Measurements from ENCODE around the gene NATD1.
"Not testable (repeated sequence)": the region's sequence is repeated elsewhere in the genome, so short reads cannot be mapped to it uniquely, and the experiment has no call there.

NATD1 gene

DNA sequence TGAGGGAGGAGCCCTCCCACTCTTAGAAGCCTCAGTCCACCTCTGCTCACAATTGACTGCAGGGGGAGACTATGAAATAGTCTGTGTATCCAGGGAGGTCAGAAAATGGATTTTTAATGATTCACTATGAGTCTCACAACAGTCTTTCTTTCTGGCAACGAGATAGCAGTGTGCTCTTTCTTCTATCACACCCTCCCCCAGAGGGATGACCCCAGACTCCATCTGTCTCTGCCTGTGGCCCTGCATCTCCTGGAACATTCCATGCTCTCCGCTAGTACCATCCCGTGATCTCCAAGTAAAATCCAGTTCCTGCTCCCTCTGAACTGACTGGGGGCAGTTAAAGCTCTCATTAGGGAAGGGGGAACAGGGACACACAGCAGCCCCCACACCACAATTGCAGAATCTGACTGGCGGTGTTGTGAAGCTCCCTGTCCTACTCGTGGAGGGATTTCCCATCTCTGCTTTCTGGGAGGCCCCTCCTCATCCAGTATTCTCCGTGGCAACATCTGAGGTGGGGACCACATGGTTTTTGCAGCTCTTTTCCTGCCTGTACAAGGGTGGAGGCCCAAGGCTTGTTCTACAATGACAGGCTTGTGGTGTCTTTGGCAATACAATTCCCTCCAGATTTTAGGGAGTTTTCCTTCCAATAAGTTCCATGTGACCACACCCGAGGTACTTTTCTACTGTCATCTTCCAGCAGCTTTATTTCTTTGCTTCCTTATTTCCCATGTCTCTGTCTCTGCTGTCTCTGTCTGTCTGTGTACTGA is 19.4 kb downstream of the NATD1 start:
- H3K4me3 Mint-ChIP-seq = no peak overlapping the region
- no peak overlapping the region for H3K27ac Mint-ChIP-seq
- peaks cover 15% of the 10 kb centered on the region for H3K36me3 Mint-ChIP-seq (ENCODE audit: low read depth)
- H3K27me3 Mint-ChIP-seq (ENCODE audit: low read depth, poor library complexity) = no peaks in the 10 kb centered on the region
- peaks cover 20% of the 10 kb centered on the region for H3K9me3 Mint-ChIP-seq
- TF ChIP-seq, protein P1, sequence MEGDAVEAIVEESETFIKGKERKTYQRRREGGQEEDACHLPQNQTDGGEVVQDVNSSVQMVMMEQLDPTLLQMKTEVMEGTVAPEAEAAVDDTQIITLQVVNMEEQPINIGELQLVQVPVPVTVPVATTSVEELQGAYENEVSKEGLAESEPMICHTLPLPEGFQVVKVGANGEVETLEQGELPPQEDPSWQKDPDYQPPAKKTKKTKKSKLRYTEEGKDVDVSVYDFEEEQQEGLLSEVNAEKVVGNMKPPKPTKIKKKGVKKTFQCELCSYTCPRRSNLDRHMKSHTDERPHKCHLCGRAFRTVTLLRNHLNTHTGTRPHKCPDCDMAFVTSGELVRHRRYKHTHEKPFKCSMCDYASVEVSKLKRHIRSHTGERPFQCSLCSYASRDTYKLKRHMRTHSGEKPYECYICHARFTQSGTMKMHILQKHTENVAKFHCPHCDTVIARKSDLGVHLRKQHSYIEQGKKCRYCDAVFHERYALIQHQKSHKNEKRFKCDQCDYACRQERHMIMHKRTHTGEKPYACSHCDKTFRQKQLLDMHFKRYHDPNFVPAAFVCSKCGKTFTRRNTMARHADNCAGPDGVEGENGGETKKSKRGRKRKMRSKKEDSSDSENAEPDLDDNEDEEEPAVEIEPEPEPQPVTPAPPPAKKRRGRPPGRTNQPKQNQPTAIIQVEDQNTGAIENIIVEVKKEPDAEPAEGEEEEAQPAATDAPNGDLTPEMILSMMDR (IDR thresholded peaks at IDR 0.05) = no peak
- DNase-seq = no peak
- peaks cover 5% of the 10 kb centered on the region for H3K4me1 Mint-ChIP-seq

- no peak overlapping the region for H3K4me3 Mint-ChIP-seq
- TF ChIP-seq, protein P1 (IDR thresholded peaks at IDR 0.05) = no peak
- no peak overlapping the region for H3K27ac Mint-ChIP-seq
- peaks cover 4% of the 10 kb centered on the region for H3K27me3 Mint-ChIP-seq (ENCODE audit: low read depth, poor library complexity)
- peaks cover 20% of the 10 kb centered on the region for H3K9me3 Mint-ChIP-seq
- no peaks in the 10 kb centered on the region for H3K4me1 Mint-ChIP-seq
- DNase-seq = no peak
- peaks cover 15% of the 10 kb centered on the region for H3K36me3 Mint-ChIP-seq (ENCODE audit: low read depth)
These were observed 21.0 kb downstream of the NATD1 start for GRCh38 chr17:21232033-21232749.

DNA sequence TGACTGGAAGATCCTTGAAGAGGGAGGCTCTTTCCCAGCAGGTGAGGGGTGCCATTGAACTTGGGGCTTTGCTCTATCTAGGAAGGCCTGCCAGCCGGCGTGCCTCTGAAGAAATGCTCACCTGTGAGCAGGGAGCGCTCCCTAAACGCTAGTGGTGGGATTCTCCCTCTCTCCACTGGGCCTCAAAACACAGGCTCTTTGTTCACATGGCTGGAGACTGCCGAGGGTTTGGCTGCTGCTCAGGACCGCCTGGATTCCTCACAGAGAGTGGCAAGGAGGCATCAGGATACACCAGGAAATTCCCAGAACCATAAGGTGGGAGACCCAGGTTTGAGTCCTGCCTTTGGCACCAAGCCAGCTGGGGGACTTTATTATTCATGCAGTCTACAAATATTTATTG is 21.7 kb downstream of the NATD1 start:
- no peak for DNase-seq
- TF ChIP-seq, protein P1 (IDR thresholded peaks at IDR 0.05) = no peak
- H3K4me1 Mint-ChIP-seq = no peaks in the 10 kb centered on the region
- peaks cover 15% of the 10 kb centered on the region for H3K36me3 Mint-ChIP-seq (ENCODE audit: low read depth)
- H3K27me3 Mint-ChIP-seq (ENCODE audit: low read depth, poor library complexity) = peaks cover 4% of the 10 kb centered on the region
- no peak overlapping the region for H3K27ac Mint-ChIP-seq
- peaks cover 20% of the 10 kb centered on the region for H3K9me3 Mint-ChIP-seq
- H3K4me3 Mint-ChIP-seq = no peak overlapping the region

DNA sequence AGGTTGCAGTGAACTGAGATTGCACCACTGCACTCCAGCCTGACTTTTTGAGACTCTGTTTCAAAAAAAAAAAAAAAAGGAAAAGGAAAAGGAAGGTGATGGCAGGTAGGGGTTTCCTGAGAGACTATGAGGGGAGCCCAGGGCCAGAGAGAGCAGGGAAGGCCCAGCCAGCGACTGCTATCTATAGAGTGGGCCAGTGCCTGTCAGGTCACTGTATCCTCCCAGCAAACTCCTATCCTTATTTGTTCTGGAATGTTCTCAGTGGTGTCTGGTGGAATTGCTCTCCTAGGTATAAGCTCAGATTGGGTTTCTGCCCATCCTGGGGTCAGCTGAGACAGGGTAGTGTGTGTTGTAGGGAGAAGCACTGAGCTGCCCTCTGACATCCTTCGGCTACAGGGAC is 24.4 kb downstream of the NATD1 start:
- TF ChIP-seq, protein P1 (IDR thresholded peaks at IDR 0.05) = no peak
- no peak overlapping the region for H3K4me3 Mint-ChIP-seq
- H3K4me1 Mint-ChIP-seq = no peaks in the 10 kb centered on the region
- peaks cover 15% of the 10 kb centered on the region for H3K36me3 Mint-ChIP-seq (ENCODE audit: low read depth)
- peaks cover 6% of the 10 kb centered on the region for H3K27me3 Mint-ChIP-seq (ENCODE audit: low read depth, poor library complexity)
- no peak overlapping the region for H3K27ac Mint-ChIP-seq
- peaks cover 20% of the 10 kb centered on the region for H3K9me3 Mint-ChIP-seq
- DNase-seq = no peak

GRCh38 chr17:21228111-21228510 is 25.1 kb downstream of the NATD1 start:
- H3K4me3 Mint-ChIP-seq = no peak overlapping the region
- peaks cover 14% of the 10 kb centered on the region for H3K9me3 Mint-ChIP-seq
- no peak for DNase-seq
- no peaks in the 10 kb centered on the region for H3K4me1 Mint-ChIP-seq
- H3K36me3 Mint-ChIP-seq (ENCODE audit: low read depth) = peaks cover 12% of the 10 kb centered on the region
- no peak overlapping the region for H3K27ac Mint-ChIP-seq
- peaks cover 10% of the 10 kb centered on the region for H3K27me3 Mint-ChIP-seq (ENCODE audit: low read depth, poor library complexity)
- TF ChIP-seq, protein P1 (IDR thresholded peaks at IDR 0.05) = no peak

GRCh38 chr17:21227277-21227676 is 25.9 kb downstream of the NATD1 start:
- H3K27me3 Mint-ChIP-seq (ENCODE audit: low read depth, poor library complexity) = peaks cover 11% of the 10 kb centered on the region
- not testable (repeated sequence) for DNase-seq, H3K4me1 Mint-ChIP-seq, H3K9me3 Mint-ChIP-seq, H3K27ac Mint-ChIP-seq, H3K4me3 Mint-ChIP-seq
- H3K36me3 Mint-ChIP-seq (ENCODE audit: low read depth) = peaks cover 15% of the 10 kb centered on the region

Measured in nephron progenitor cell (in vitro differentiated cells).